Neural cell (in vitro differentiated cells): ENCODE results near the gene RFTN1. TPM values are rescaled to one million over a fixed set of nuclear protein-coding genes. Genes with fewer than 3 reads are reported as not detected.

Source experiments
- H2AFZ ChIP-seq: fragments of 200-600, 300-800 bp; sonication (generic), shearing (Covaris generic); 2 replicates; pipeline ENCODE4 v1.6.0; 2014; ENCODE audit warnings: low read depth, mild to moderate bottlenecking, antibody characterized with exemption, low read length, moderate library complexity
- H3F3A ChIP-seq: fragments of 200-600 bp; shearing (Covaris generic); 2 replicates; pipeline ENCODE4 v1.6.1; 2016; ENCODE audit warnings: mild to moderate bottlenecking, moderate library complexity, mixed read lengths, antibody characterized with exemption, low read length; ENCODE audit not compliant: insufficient read depth, poor library complexity, severe bottlenecking
- H3K27ac ChIP-seq: fragments of 200-600, 300-800 bp; sonication (generic), shearing (Covaris generic); 2 replicates; pipeline ENCODE4 v1.5.1; 2014; ENCODE audit warnings: mild to moderate bottlenecking, low read length, moderate library complexity
- H3K27me3 ChIP-seq: fragments of 300-800, 200-600 bp; sonication (generic), shearing (Covaris generic); 2 replicates; pipeline ENCODE4 v1.6.0; 2014; ENCODE audit warnings: mild to moderate bottlenecking, low read depth, low read length, moderate library complexity; ENCODE audit not compliant: insufficient read depth
- H3K36me3 ChIP-seq: fragments of 300-800, 200-600 bp; sonication (generic), shearing (Covaris generic); 2 replicates; pipeline ENCODE4 v1.5.1; 2014; ENCODE audit warnings: mild to moderate bottlenecking, antibody characterized with exemption, low read length, moderate library complexity; ENCODE audit not compliant: insufficient read depth
- H3K4me2 ChIP-seq: fragments of 300-800, 200-600 bp; sonication (generic), shearing (Covaris generic); 2 replicates; pipeline ENCODE4 v1.6.0; 2014; ENCODE audit warnings: mild to moderate bottlenecking, low read length
- H3K4me3 ChIP-seq: fragments of 300-800, 200-600 bp; sonication (generic), shearing (Covaris generic); 2 replicates; pipeline ENCODE4 v1.5.1; 2014; ENCODE audit warnings: mild to moderate bottlenecking, low read length, moderate library complexity
- H3K79me2 ChIP-seq: fragments of 200-600 bp; shearing (Covaris generic); replicated peaks from 2 replicates; pipeline ENCODE4 v1.6.0; 2014; ENCODE audit warnings: mild to moderate bottlenecking, low read length, moderate library complexity; ENCODE audit not compliant: insufficient read depth
- H3K9ac ChIP-seq: fragments of 300-800, 200-600 bp; sonication (generic), shearing (Covaris generic); 2 replicates; pipeline ENCODE4 v1.6.1; 2016; ENCODE audit warnings: mild to moderate bottlenecking, low read length, mixed read lengths
- H3K9me2 ChIP-seq: fragments of 200-600 bp; shearing (Covaris generic); 2 replicates; pipeline ENCODE4 v1.6.1; 2016; ENCODE audit warnings: mild to moderate bottlenecking, low read length, mixed read lengths; ENCODE audit not compliant: insufficient read depth
- H3K9me3 ChIP-seq: fragments of 200-600, 300-800 bp; sonication (generic), shearing (Covaris generic); 2 replicates; pipeline ENCODE4 v1.6.1; 2016; ENCODE audit warnings: mild to moderate bottlenecking, mixed run types, low read length, moderate library complexity, mixed read lengths
- H4K20me1 ChIP-seq: fragments of 200-600 bp; shearing (Covaris generic); 2 replicates; pipeline ENCODE4 v1.6.1; 2016; ENCODE audit warnings: mild to moderate bottlenecking, mixed run types; ENCODE audit not compliant: insufficient read depth
- CTCF ChIP-seq: fragments of 450-650 bp; IDR thresholded peaks from 2 replicates; pipeline ENCODE4 v1.5.1; 2014; ENCODE audit warnings: antibody characterized with exemption, mild to moderate bottlenecking, moderate library complexity; ENCODE audit not compliant: poor library complexity, severe bottlenecking
- EZH2 ChIP-seq: fragments of 200-600, 300-800 bp; shearing (Covaris generic), sonication (generic); IDR thresholded peaks from 2 replicates; pipeline ENCODE4 v1.6.1; 2014; ENCODE audit warnings: antibody characterized with exemption, low read length, borderline replicate concordance, mild to moderate bottlenecking; ENCODE audit not compliant: insufficient read depth, poor library complexity, severe bottlenecking
- MXI1 ChIP-seq: fragments of 450-650 bp; conservative IDR thresholded peaks from 2 replicates; pipeline ENCODE4 v1.6.1; 2014; ENCODE audit warnings: antibody characterized with exemption, mild to moderate bottlenecking; ENCODE audit not compliant: poor library complexity, severe bottlenecking
- POLR2AphosphoS5 ChIP-seq: IDR thresholded peaks from 2 replicates; pipeline ENCODE4 v1.6.1; 2012
- SMC3 ChIP-seq: fragments of 450-650 bp; conservative IDR thresholded peaks from 2 replicates; pipeline ENCODE4 v1.6.1; 2014; ENCODE audit warnings: antibody characterized with exemption, mild to moderate bottlenecking, moderate library complexity; ENCODE audit not compliant: poor library complexity
- TAF1 ChIP-seq: IDR thresholded peaks from 2 replicates; pipeline ENCODE4 v1.6.1; 2012; ENCODE audit warnings: low read depth
- polyA plus RNA-seq: library from polyadenylated mRNA; depleted of rRNA; stranded (reverse); fragments of >200 nt; gene quantifications from 2 replicates; pipeline ENCODE4 v1.2.3, GENCODE V29; 2014
- TF ChIP-seq, protein P1 (sequence below): IDR thresholded peaks from 2 replicates; pipeline ENCODE4 v1.6.1; 2012; ENCODE audit warnings: borderline replicate concordance

RFTN1 gene
- polyA plus RNA-seq, 1 donor from 2014 or later = 36.8 TPM

- Histone ChIP-seq H3K4me2 (no peak overlapping the region), H3K9ac (no peak overlapping the region), H3K27ac (no peak overlapping the region)
Observed at GRCh38 chr3:16480861-16481545, 32.5 kb downstream of the RFTN1 start.

DNA sequence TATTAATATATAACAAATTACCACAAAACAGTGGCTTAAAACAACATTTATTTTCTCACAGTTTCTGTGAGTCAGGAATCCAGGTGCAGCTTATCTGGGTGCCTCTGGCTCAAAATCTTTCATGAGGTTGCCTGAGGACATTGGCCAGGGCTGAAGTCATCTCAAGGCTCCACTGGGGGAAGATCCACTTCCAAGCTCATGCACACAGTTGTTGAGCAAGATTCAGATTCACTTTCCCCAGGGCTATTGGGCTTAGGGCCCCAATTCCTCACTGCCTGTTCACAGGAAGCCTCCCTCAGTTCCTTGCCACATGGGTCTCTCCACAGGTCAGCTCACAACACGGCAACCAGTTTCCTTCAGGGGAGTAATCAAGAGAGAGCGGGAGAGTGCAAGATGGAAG, 35.0 kb downstream of the RFTN1 start:
- no peaks in the 10 kb centered on the region for H3K9me3 ChIP-seq
- no peaks in the 10 kb centered on the region for H4K20me1 ChIP-seq
- no peak overlapping the region for H3K4me2 ChIP-seq
- H3K9me2 ChIP-seq = no peaks in the 10 kb centered on the region
- H3K36me3 ChIP-seq = no peaks in the 10 kb centered on the region
- H3K27ac ChIP-seq = no peak overlapping the region
- H3K27me3 ChIP-seq = no peaks in the 10 kb centered on the region
- no peak for TF ChIP-seq TAF1
- TF ChIP-seq, protein P1, sequence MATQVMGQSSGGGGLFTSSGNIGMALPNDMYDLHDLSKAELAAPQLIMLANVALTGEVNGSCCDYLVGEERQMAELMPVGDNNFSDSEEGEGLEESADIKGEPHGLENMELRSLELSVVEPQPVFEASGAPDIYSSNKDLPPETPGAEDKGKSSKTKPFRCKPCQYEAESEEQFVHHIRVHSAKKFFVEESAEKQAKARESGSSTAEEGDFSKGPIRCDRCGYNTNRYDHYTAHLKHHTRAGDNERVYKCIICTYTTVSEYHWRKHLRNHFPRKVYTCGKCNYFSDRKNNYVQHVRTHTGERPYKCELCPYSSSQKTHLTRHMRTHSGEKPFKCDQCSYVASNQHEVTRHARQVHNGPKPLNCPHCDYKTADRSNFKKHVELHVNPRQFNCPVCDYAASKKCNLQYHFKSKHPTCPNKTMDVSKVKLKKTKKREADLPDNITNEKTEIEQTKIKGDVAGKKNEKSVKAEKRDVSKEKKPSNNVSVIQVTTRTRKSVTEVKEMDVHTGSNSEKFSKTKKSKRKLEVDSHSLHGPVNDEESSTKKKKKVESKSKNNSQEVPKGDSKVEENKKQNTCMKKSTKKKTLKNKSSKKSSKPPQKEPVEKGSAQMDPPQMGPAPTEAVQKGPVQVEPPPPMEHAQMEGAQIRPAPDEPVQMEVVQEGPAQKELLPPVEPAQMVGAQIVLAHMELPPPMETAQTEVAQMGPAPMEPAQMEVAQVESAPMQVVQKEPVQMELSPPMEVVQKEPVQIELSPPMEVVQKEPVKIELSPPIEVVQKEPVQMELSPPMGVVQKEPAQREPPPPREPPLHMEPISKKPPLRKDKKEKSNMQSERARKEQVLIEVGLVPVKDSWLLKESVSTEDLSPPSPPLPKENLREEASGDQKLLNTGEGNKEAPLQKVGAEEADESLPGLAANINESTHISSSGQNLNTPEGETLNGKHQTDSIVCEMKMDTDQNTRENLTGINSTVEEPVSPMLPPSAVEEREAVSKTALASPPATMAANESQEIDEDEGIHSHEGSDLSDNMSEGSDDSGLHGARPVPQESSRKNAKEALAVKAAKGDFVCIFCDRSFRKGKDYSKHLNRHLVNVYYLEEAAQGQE = no peak
- TF ChIP-seq CTCF = no peak
- no peaks in the 10 kb centered on the region for H3F3A ChIP-seq
- no peak overlapping the region for H3K4me3 ChIP-seq
- no peaks in the 10 kb centered on the region for H3K79me2 ChIP-seq
- H2AFZ ChIP-seq = no peak overlapping the region
- no peak overlapping the region for H3K9ac ChIP-seq

More at GRCh38 chr3:16480861-16481545, 32.5 kb downstream of the RFTN1 start:
- no peaks in the 10 kb centered on the region for H3K36me3 ChIP-seq
- no peaks in the 10 kb centered on the region for H3K9me3 ChIP-seq
- no peaks in the 10 kb centered on the region for H3K79me2 ChIP-seq
- no peak overlapping the region for H3K4me3 ChIP-seq
- H4K20me1 ChIP-seq = no peaks in the 10 kb centered on the region
- no peaks in the 10 kb centered on the region for H3K9me2 ChIP-seq
- H3K27me3 ChIP-seq = no peaks in the 10 kb centered on the region
- no peak overlapping the region for H2AFZ ChIP-seq
- H3F3A ChIP-seq = no peaks in the 10 kb centered on the region
- TF ChIP-seq MXI1 = no peak
- no peak for TF ChIP-seq SMC3

GRCh38 chr3:16477521-16477920, 36.0 kb downstream of the RFTN1 start:
- Histone ChIP-seq H3K4me3 (no peak overlapping the region), H3K4me2 (no peak overlapping the region), H2AFZ (no peak overlapping the region), H3K27me3 (no peaks in the 10 kb centered on the region), H3K9me3 (no peaks in the 10 kb centered on the region), H3K27ac (no peak overlapping the region), H3K79me2 (no peaks in the 10 kb centered on the region), H3K9me2 (no peaks in the 10 kb centered on the region), H3K9ac (no peak overlapping the region), H3F3A (no peaks in the 10 kb centered on the region), H4K20me1 (no peaks in the 10 kb centered on the region), H3K36me3 (no peaks in the 10 kb centered on the region)
- TF ChIP-seq SMC3 (no peak), EZH2 (no peak), TAF1 (no peak), POLR2AphosphoS5 (no peak)
